Cardiac ventricle fibroblast (primary cell): ENCODE results near the gene CMC4. TPM values are rescaled to one million over a fixed set of nuclear protein-coding genes. Genes with fewer than 3 reads are reported as not detected.

Experiments
- total RNA-seq: library from RNA; depleted of rRNA; stranded (reverse); fragments of >200 nt; gene quantifications from 2 replicates; pipeline ENCODE4 v1.2.3, GENCODE V29; 2015

The CMC4 gene
- 27.2 and 31.1 TPM in 2 replicates for total RNA-seq

GRCh38 chrX:155070975-155071693 lies at the start of gene CMC4, which contains the start of the genes BRCC3 and MTCP1:
Gene CMC4 (minus strand): TSS chrX:155071136. CDS start chrX:155064023, 7,113 bp downstream.
Gene BRCC3 (plus strand): TSS chrX:155071508. CDS start chrX:155071528, 20 bp downstream.
Gene MTCP1 (minus strand): TSS chrX:155071136. CDS start chrX:155066010, 5,126 bp downstream.

GRCh38 chrX:155026727-155027508 lies 44.0 kb downstream of the CMC4 start, which contains the start of gene FUNDC2:
Gene FUNDC2 (plus strand): TSS chrX:155026844. CDS start chrX:155026939, 95 bp downstream.

GRCh38 chrX:155022585-155022984 lies 48.4 kb downstream of the CMC4 start, which contains the start of gene F8:
Gene F8 (minus strand): TSS chrX:155022723. CDS start chrX:155022552, 171 bp downstream.

Other genes with a start within 250 kb of the CMC4 start
- not detected in 2 replicates for gene SMIM9, start 236.5 kb downstream of the CMC4 start, total RNA-seq
- gene F8A1, start 184.8 kb downstream of the CMC4 start, total RNA-seq: 18.8 and 25.0 TPM in 2 replicates
- gene F8, start 48.4 kb downstream of the CMC4 start, total RNA-seq: 12.7 and 15.0 TPM in 2 replicates
- 86.2 and 119 TPM in 2 replicates for gene FUNDC2, start 44.3 kb downstream of the CMC4 start, total RNA-seq
- 4.0 and 13.6 TPM in 2 replicates for gene MTCP1, start within 50 bp of the CMC4 start, total RNA-seq
- 14.6 and 15.1 TPM in 2 replicates for gene BRCC3, start 372 bp upstream of the CMC4 start, total RNA-seq
- gene VBP1, start 145.3 kb upstream of the CMC4 start, total RNA-seq: 25.9 and 31.3 TPM in 2 replicates
- gene RAB39B, start 193.4 kb upstream of the CMC4 start, total RNA-seq: 0.05 and 0.06 TPM in 2 replicates